Natural killer cell (primary cell): ENCODE results near the gene CACNG7. TPM values are rescaled to one million over a fixed set of nuclear protein-coding genes. Genes with fewer than 3 reads are reported as not detected.

Experiments used
- ATAC-seq, 3 donors: fragments of 150-1000 bp in 2 of 3; fragments of 200-7000 bp in 1 of 3; cut with Tn5 transposase; 1 replicate in 1 of 3; 2 replicates in 2 of 3; pipeline ENCODE4 v1.10.0; 2021; ENCODE audit warnings: mild to moderate bottlenecking in 2 of 3, moderate library complexity in 2 of 3
- DNase-seq, 2 donors: peaks; one replicate each; pipeline versions ENCODE4 v3.0.0 to v3.0.0-alpha.2; 2013 to 2021; ENCODE audit warnings: mixed read lengths in 1 of 2
- H3K27ac ChIP-seq: one replicate; pipeline ENCODE4 v1.5.1; 2013; ENCODE audit warnings: mild to moderate bottlenecking, low read length
- H3K27me3 ChIP-seq: one replicate; pipeline ENCODE4 v1.6.1; 2013; ENCODE audit warnings: low read length; ENCODE audit not compliant: control insufficient read depth, insufficient read depth
- H3K36me3 ChIP-seq: one replicate; pipeline ENCODE4 v1.6.1; 2013; ENCODE audit warnings: low read length; ENCODE audit not compliant: control insufficient read depth, insufficient read depth
- H3K4me1 ChIP-seq: one replicate; pipeline ENCODE4 v1.6.1; 2013; ENCODE audit warnings: low read length; ENCODE audit not compliant: control insufficient read depth, insufficient read depth
- H3K4me3 ChIP-seq: one replicate; pipeline ENCODE4 v1.5.1; 2013; ENCODE audit warnings: low read length
- H3K9me3 ChIP-seq: one replicate; pipeline ENCODE4 v1.6.1; 2013; ENCODE audit warnings: low read length; ENCODE audit not compliant: control insufficient read depth, insufficient read depth
- H3K27ac Mint-ChIP-seq, 2 donors: one replicate each; pipeline ENCODE4 v1.8.0; 2022; ENCODE audit warnings: mild to moderate bottlenecking in 2 of 2, mixed read lengths in 2 of 2, moderate library complexity in 1 of 2
- H3K27me3 Mint-ChIP-seq, 2 donors: one replicate each; pipeline ENCODE4 v1.8.0; 2022; ENCODE audit warnings: low read depth in 2 of 2, mixed read lengths in 2 of 2
- H3K36me3 Mint-ChIP-seq: one replicate; pipeline ENCODE4 v1.8.0; 2022; ENCODE audit warnings: mixed read lengths
- H3K4me1 Mint-ChIP-seq, 2 donors: one replicate each; pipeline ENCODE4 v1.8.0; 2022; ENCODE audit warnings: mixed read lengths in 2 of 2
- H3K4me3 Mint-ChIP-seq: one replicate; pipeline ENCODE4 v1.8.0; 2022; ENCODE audit warnings: mild to moderate bottlenecking, moderate library complexity, mixed read lengths
- H3K9me3 Mint-ChIP-seq, 2 donors: one replicate each; pipeline ENCODE4 v1.8.0; 2022; ENCODE audit warnings: mixed read lengths in 2 of 2
- CTCF ChIP-seq: fragments of 200-600 bp; IDR thresholded peaks from one replicate; pipeline ENCODE4 v1.8.0; 2022; ENCODE audit warnings: antibody characterized with exemption
- WGBS: methylation state at CpG from one replicate; pipeline ENCODE4 v1.1.7; 2013; ENCODE audit warnings: missing lambda C conversion rate; ENCODE audit not compliant: insufficient coverage; 5-methylcytosine and 5-hydroxymethylcytosine counted together
- intact Hi-C: fragments of 100-400 bp; cut with micrococcal nuclease; formaldehyde crosslinking; loops from one replicate; pipeline ENCODE4 v1.14.2; 2022
- total RNA-seq, 4 donors: library from RNA; stranded (reverse); fragments of 120-200 nt in 1 of 4; gene quantifications; one replicate each; pipeline versions ENCODE4 v1.2.3 to v1.2.4, GENCODE V29; 2013 to 2022

Gene CACNG7
- total RNA-seq, 3 donors from 2014 or later (not counting 1 experiment from before 2014, with no cell fraction given): not detected

GRCh38 chr19:53991224-53992113 lies 82.4 kb downstream of the CACNG7 start, which contains the start of gene CACNG6:
CACNG6 (plus strand) TSS chr19:53991637; CDS start chr19:53992878, 1,241 bp downstream.
- Histone ChIP-seq H3K36me3 (no peaks in the 10 kb centered on the region), H3K4me1 (peaks cover 8% of the 10 kb centered on the region), H3K27ac (no peak within 1 kb of the TSS), H3K4me3 (no peak within 1 kb of the TSS), H3K27me3 (peaks cover 12% of the 10 kb centered on the region), H3K9me3 (no peaks in the 10 kb centered on the region)
- Mint-ChIP-seq H3K4me3 (peak within 1 kb of the TSS; percentile 57), H3K36me3 (no peaks in the 10 kb centered on the region), H3K4me1 (peaks cover 0 to 6% of the 10 kb centered on the region in 2 donors), H3K27me3 (peaks cover 41 to 42% of the 10 kb centered on the region in 2 donors), H3K9me3 (no peaks in the 10 kb centered on the region), H3K27ac (no peak within 1 kb of the TSS)
- 11% methylated on average over 57 of the region's 66 CpGs for WGBS
- intact Hi-C loops: no loop called here
- no peak for DNase-seq
- no peak for ATAC-seq
- TF ChIP-seq CTCF: no peak

GRCh38 chr19:53992211-53992610 lies 83.1 kb downstream of the CACNG7 start:
- intact Hi-C loops: no loop called here
- H3K9me3 Mint-ChIP-seq: no peaks in the 10 kb centered on the region
- Histone ChIP-seq H3K9me3 (no peaks in the 10 kb centered on the region), H3K36me3 (no peaks in the 10 kb centered on the region), H3K27me3 (peaks cover 12% of the 10 kb centered on the region), H3K4me1 (peaks cover 8% of the 10 kb centered on the region), H3K4me3 (no peak overlapping the region), H3K27ac (no peak overlapping the region)
- peak overlapping the region; percentile 57 for H3K4me3 Mint-ChIP-seq
- peaks cover 41 to 43% of the 10 kb centered on the region in 2 donors for H3K27me3 Mint-ChIP-seq
- H3K36me3 Mint-ChIP-seq: no peaks in the 10 kb centered on the region
- H3K4me1 Mint-ChIP-seq: peaks cover 0 to 6% of the 10 kb centered on the region in 2 donors
- WGBS: 75% methylated on average over 9 of the region's 9 CpGs
- no peak for TF ChIP-seq CTCF
- ATAC-seq (no peak), DNase-seq (no peak)
- H3K27ac Mint-ChIP-seq: no peak overlapping the region

GRCh38 chr19:53992815-53993214 lies 83.7 kb downstream of the CACNG7 start:
- DNase-seq: no peak
- no peak overlapping the region for H3K4me3 ChIP-seq
- H3K27ac ChIP-seq: no peak overlapping the region
- H3K27ac Mint-ChIP-seq: no peak overlapping the region
- no peak for TF ChIP-seq CTCF
- ATAC-seq: no peak
- H3K27me3 ChIP-seq: peaks cover 12% of the 10 kb centered on the region
- peaks cover 0 to 6% of the 10 kb centered on the region in 2 donors for H3K4me1 Mint-ChIP-seq
- peaks cover 8% of the 10 kb centered on the region for H3K4me1 ChIP-seq
- no peaks in the 10 kb centered on the region for H3K36me3 ChIP-seq
- intact Hi-C loops: no loop called here
- H3K4me3 Mint-ChIP-seq: no peak overlapping the region
- no peaks in the 10 kb centered on the region for H3K36me3 Mint-ChIP-seq
- H3K9me3 Mint-ChIP-seq: no peaks in the 10 kb centered on the region
- no peaks in the 10 kb centered on the region for H3K9me3 ChIP-seq
- H3K27me3 Mint-ChIP-seq: peaks cover 43 to 44% of the 10 kb centered on the region in 2 donors
- WGBS: 30% methylated on average over 43 of the region's 43 CpGs
